Colonic mucosa (tissue), 4 donors: ENCODE results near the gene GNL3L. TPM values are rescaled to one million over a fixed set of nuclear protein-coding genes. Genes with fewer than 3 reads are reported as not detected.

Experiments
- DNase-seq: peaks from one replicate; pipeline ENCODE4 v3.0.0-alpha.2; 2020
- H3K27ac ChIP-seq: fragments of 200-600 bp; one replicate; pipeline ENCODE4 v1.8.0; 2021
- H3K27me3 ChIP-seq: fragments of 200-600 bp; one replicate; pipeline ENCODE4 v1.8.0; 2021
- H3K36me3 ChIP-seq: fragments of 200-600 bp; one replicate; pipeline ENCODE4 v1.8.0; 2021
- H3K4me1 ChIP-seq: fragments of 200-600 bp; one replicate; pipeline ENCODE4 v1.8.0; 2021; ENCODE audit warnings: mild to moderate bottlenecking
- H3K4me3 ChIP-seq: fragments of 200-600 bp; one replicate; pipeline ENCODE4 v1.8.0; 2021
- H3K9ac ChIP-seq, 2 donors: one replicate each; pipeline ENCODE4 v1.7.0; 2013; ENCODE audit warnings: control low read depth in 2 of 2, low read depth in 2 of 2, low read length in 2 of 2
- H3K9me3 ChIP-seq: fragments of 200-600 bp; one replicate; pipeline ENCODE4 v1.8.0; 2021
- CTCF ChIP-seq: fragments of 200-600 bp; IDR thresholded peaks from one replicate; pipeline ENCODE4 v1.8.0; 2022; ENCODE audit warnings: antibody characterized with exemption, mild to moderate bottlenecking
- intact Hi-C: fragments of 100-400 bp; cut with DNase I; formaldehyde crosslinking; loops from one replicate; pipeline ENCODE4 v1.14.1; 2022
- total RNA-seq, 2 donors: library from RNA; stranded (reverse); fragmentation: NEBNext Ultra II Directional in 1 of 2; extraction: Animal tissue kit (Norgen Biotek cat#: 25700) in 1 of 2; gene quantifications; one replicate each; pipeline ENCODE4 v1.2.1, GENCODE V29; 2021
- donor health status: healthy.
- donor health status: DM: no; HTN: no; CAD: no.
- donor health status: DM: no; HTN: no; CAD: no.

The GNL3L gene
- total RNA-seq, 2 donors from 2014 or later = 23.5 to 38.3 TPM

- intact Hi-C loops = no loop called here
- Histone ChIP-seq H3K9ac (no peak overlapping the region), H3K36me3 (no peaks in the 10 kb centered on the region), H3K9me3 (no peaks in the 10 kb centered on the region), H3K4me3 (no peak overlapping the region), H3K27me3 (no peaks in the 10 kb centered on the region), H3K27ac (no peak overlapping the region), H3K4me1 (no peaks in the 10 kb centered on the region)
- no peak for TF ChIP-seq CTCF
- DNase-seq = no peak
Observed at GRCh38 chrX:54492340-54492739, 37.7 kb upstream of the GNL3L start.

DNA sequence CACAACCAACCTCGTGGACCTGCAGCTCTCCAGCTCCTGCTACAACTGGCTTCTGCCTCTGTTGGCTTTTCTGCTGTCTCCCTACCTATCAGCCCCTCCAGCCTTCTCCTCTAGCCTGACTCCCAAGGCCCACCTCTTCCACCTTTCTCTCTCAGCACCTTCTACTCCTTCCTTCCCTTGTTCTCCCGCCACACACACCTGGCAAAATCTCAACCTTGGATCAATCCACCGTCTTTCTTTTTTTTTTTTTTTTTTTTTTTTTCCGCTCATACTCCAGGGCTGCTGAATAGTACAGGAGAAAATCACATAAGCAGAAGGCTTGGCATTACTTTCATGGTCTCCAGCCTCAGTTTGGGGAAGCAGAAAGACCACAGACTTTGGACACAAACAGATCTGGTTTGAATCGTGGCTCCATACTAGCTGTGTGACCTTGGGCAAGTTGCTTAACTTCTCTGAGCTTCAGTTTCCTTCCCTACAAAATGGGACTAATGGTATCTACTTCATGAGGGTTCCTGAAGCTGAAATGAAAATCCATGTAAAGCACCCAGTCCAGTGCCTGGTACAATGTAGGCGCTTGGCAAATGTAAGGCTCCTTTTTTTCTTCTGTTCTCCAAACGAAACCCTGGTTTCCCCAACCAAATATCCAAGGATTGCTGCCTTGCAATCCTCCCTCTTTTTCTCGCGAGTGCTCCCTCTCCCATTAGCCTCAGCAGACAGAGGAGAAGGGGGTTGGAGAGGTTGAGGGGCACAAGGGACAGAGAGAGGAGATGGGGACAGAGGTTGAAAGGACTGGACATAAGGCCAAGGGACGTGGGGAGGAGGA lies 35.6 kb upstream of the GNL3L start:
- no peaks in the 10 kb centered on the region for H3K4me1 ChIP-seq
- peak overlapping the region; percentile 6 to 68 for H3K9ac ChIP-seq
- H3K27ac ChIP-seq = no peak overlapping the region
- intact Hi-C loops = no loop called here
- no peaks in the 10 kb centered on the region for H3K27me3 ChIP-seq
- TF ChIP-seq CTCF = no peak
- no peak for DNase-seq
- no peaks in the 10 kb centered on the region for H3K36me3 ChIP-seq
- H3K9me3 ChIP-seq = no peaks in the 10 kb centered on the region
- H3K4me3 ChIP-seq = peak overlapping the region; percentile 50

DNA sequence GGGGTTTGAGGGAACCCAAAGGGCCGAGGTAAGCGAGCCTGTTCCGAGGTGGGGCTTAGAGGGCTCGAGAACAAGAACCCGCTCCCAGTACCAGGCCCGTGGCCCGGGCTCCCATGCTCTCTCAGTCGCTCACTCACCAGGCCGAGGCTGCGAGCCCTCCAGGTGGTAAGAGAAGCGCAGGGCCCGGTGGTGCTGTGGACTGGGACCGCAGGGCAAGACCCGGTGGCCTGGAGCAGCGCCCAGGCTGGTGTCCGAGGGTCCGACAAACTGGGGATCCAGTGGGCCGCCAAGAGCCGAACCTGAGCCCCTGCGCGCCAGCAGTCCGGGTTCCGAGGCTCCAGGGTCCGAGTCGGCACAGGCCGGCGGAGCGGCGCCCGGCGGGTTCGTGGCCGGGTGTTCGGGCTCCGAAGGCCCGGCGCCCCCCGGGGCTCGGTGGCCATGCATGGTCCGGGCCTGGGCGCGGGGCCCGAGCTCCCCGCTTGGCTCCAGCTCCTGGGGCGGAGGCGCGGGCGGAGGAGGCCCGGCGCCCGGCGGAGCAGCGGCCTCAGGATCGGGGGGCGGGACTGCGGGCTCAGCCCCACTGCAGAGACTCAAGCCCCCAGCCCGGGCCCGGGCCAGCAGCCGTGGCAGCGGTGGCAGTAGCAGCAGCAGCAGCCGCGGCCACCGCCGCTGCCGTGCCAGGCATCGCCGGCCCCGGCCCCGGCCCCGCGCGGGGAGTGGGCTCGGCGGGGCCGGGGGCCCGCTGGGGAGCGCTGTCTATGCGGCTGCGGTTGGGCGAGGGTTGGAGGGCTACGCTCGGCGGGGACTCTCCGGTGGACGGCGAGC lies 34.8 kb upstream of the GNL3L start:
- Histone ChIP-seq H3K36me3 (no peaks in the 10 kb centered on the region), H3K4me1 (no peaks in the 10 kb centered on the region), H3K9ac (peak overlapping the region; percentile 6 to 68), H3K9me3 (no peaks in the 10 kb centered on the region), H3K27me3 (no peaks in the 10 kb centered on the region), H3K27ac (no peak overlapping the region), H3K4me3 (peak overlapping the region; percentile 50)
- TF ChIP-seq CTCF = no peak
- intact Hi-C loops = no loop called here
- no peak for DNase-seq

- Histone ChIP-seq H3K9ac (peak within 1 kb of the TSS; percentile 6 to 68), H3K27me3 (no peaks in the 10 kb centered on the region), H3K36me3 (no peaks in the 10 kb centered on the region), H3K27ac (peak within 1 kb of the TSS; percentile 27), H3K4me3 (peak within 1 kb of the TSS; percentile 50), H3K4me1 (no peaks in the 10 kb centered on the region), H3K9me3 (no peaks in the 10 kb centered on the region)
- intact Hi-C loops = no loop called here
- TF ChIP-seq CTCF = no peak
- DNase-seq = peak; percentile 75
Observed at GRCh38 chrX:54495814-54496516, 34.1 kb upstream of the GNL3L start, which contains the start of gene FGD1. Gene FGD1, minus strand, starts transcription at chrX:54496234. Its CDS starts 802 bp downstream, at chrX:54495432.

DNA sequence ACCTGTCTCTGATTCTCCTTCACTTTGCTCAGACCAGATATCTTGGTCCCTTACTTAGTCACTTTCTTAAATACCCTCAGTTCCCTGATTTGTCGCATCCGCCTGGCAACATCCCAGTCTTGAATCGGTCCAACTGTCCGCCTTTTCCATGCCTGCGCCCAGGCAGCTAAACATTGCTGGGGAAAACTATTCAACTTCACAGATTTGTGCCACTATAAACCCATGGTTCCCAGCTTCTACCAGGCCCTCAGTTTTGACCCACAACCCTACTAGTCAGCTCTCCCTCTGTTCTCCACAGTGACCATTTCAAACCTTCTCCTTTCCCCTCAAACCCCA lies 33.5 kb upstream of the GNL3L start:
- no peak overlapping the region for H3K4me3 ChIP-seq
- no peaks in the 10 kb centered on the region for H3K4me1 ChIP-seq
- H3K27me3 ChIP-seq = no peaks in the 10 kb centered on the region
- no peak overlapping the region for H3K9ac ChIP-seq
- H3K9me3 ChIP-seq = no peaks in the 10 kb centered on the region
- H3K27ac ChIP-seq = no peak overlapping the region
- no peak for TF ChIP-seq CTCF
- DNase-seq = no peak
- no peaks in the 10 kb centered on the region for H3K36me3 ChIP-seq
- intact Hi-C loops = no loop called here
